OCI-LY7 (cell line): ENCODE data around the gene IAH1. TPM values are rescaled to one million over a fixed set of nuclear protein-coding genes. Genes with fewer than 3 reads are reported as not detected.
"Not testable (repeated sequence)": the region's sequence is repeated elsewhere in the genome, so short reads cannot be mapped to it uniquely, and the experiment has no call there.

Source experiments
- BruUV-seq: library from RNA; stranded (reverse); fragments of 400-500 nt; replicated peaks from 2 replicates; lab custom pipeline; 2021; lab: Mats Ljungman, UMichigan
- CTCF ChIA-PET: fragments of 300-600 bp; sonication (Branson Sonifier 250); formaldehyde crosslinking; loops from one replicate; lab custom pipeline; 2022; ENCODE audit warnings: antibody characterized with exemption; ENCODE audit not compliant: unreplicated experiment; lab: Charles Lee
- POLR2A ChIA-PET: fragments of 300-600 bp; sonication (Branson Sonifier 250); formaldehyde crosslinking; loops from one replicate; lab custom pipeline; 2022; ENCODE audit warnings: antibody characterized with exemption; lab: Charles Lee
- DNase-seq: peaks from one replicate; pipeline ENCODE4 v3.0.0-alpha.2; 2015; ENCODE audit warnings: low spot score
- H2AFZ ChIP-seq: fragments of 200-600 bp; sonication (generic), shearing (Covaris generic); 2 replicates; pipeline ENCODE4 v1.6.1; 2014; ENCODE audit warnings: mild to moderate bottlenecking, antibody characterized with exemption, low read length, moderate library complexity
- H3K27ac ChIP-seq: fragments of 200-600 bp; sonication (generic); 2 replicates; pipeline ENCODE4 v1.5.1; 2014; ENCODE audit warnings: mixed run types, low read depth, mild to moderate bottlenecking, moderate library complexity, low read length, inconsistent platforms; ENCODE audit not compliant: poor library complexity, severe bottlenecking
- H3K36me3 ChIP-seq: fragments of 200-600 bp; sonication (generic); 2 replicates; pipeline ENCODE4 v1.6.1; 2014; ENCODE audit warnings: mild to moderate bottlenecking, antibody characterized with exemption, low read length, moderate library complexity, mixed read lengths; ENCODE audit not compliant: insufficient read depth
- H3K4me1 ChIP-seq: fragments of 200-600 bp; sonication (generic); 2 replicates; pipeline ENCODE4 v1.5.1; 2014; ENCODE audit warnings: mild to moderate bottlenecking, low read length; ENCODE audit not compliant: insufficient read depth, poor library complexity, severe bottlenecking
- H3K4me2 ChIP-seq: fragments of 200-600 bp; sonication (generic); 2 replicates; pipeline ENCODE4 v1.6.1; 2014; ENCODE audit warnings: mild to moderate bottlenecking, low read length
- H3K4me3 ChIP-seq: fragments of 200-600 bp; sonication (generic); 2 replicates; pipeline ENCODE4 v1.5.1; 2014; ENCODE audit warnings: mild to moderate bottlenecking, low read depth, low read length; ENCODE audit not compliant: poor library complexity, severe bottlenecking
- H3K79me2 ChIP-seq: fragments of 200-600 bp; sonication (generic); 2 replicates; pipeline ENCODE4 v1.6.1; 2016; ENCODE audit warnings: low read depth, mild to moderate bottlenecking, low read length, moderate library complexity, mixed read lengths; ENCODE audit not compliant: insufficient read depth
- H3K9me2 ChIP-seq: fragments of 200-600 bp; sonication (generic); 2 replicates; pipeline ENCODE4 v1.6.1; 2016; ENCODE audit warnings: mild to moderate bottlenecking, low read length, mixed read lengths; ENCODE audit not compliant: insufficient read depth
- H3K9me3 ChIP-seq: fragments of 200-600 bp; sonication (generic); 2 replicates; pipeline ENCODE4 v1.6.1; 2014; ENCODE audit warnings: mild to moderate bottlenecking, mixed run types, low read length, mixed read lengths
- H4K20me1 ChIP-seq: fragments of 200-600 bp; sonication (generic); 2 replicates; pipeline ENCODE4 v1.6.1; 2014; ENCODE audit warnings: mild to moderate bottlenecking, antibody characterized with exemption, low read length, moderate library complexity, mixed read lengths; ENCODE audit not compliant: insufficient read depth
- EZH2phosphoT487 ChIP-seq: fragments of 200-600 bp; sonication (generic); IDR thresholded peaks from 2 replicates; pipeline ENCODE4 v1.6.1; 2018; ENCODE audit warnings: low read depth, borderline replicate concordance, mild to moderate bottlenecking, mixed run types, antibody characterized with exemption, low read length, moderate library complexity, mixed read lengths
- intact Hi-C: fragments of 100-400 bp; cut with micrococcal nuclease; formaldehyde crosslinking; loops from one replicate; pipeline ENCODE4 v1.10.0; 2022; ENCODE audit not compliant: unreplicated experiment
- total RNA-seq, 2 experiments: library from RNA; depleted of rRNA in 1 of 2; stranded (reverse); fragments of >200 nt in 1 of 2; shearing (Covaris generic) in 1 of 2; gene quantifications; 2 replicates each; pipeline ENCODE4 v1.2.3, GENCODE V29; 2014 to 2022
- TF ChIP-seq, protein P1 (sequence below): fragments of 200-600 bp; sonication (generic); conservative IDR thresholded peaks from 2 replicates; pipeline ENCODE4 v1.5.1; 2014; ENCODE audit warnings: mild to moderate bottlenecking, antibody characterized with exemption, low read length, moderate library complexity, mixed read lengths

Gene IAH1
- total RNA-seq, 2 experiments from 2014 or later, result 0.66 to 3.8 TPM

DNA sequence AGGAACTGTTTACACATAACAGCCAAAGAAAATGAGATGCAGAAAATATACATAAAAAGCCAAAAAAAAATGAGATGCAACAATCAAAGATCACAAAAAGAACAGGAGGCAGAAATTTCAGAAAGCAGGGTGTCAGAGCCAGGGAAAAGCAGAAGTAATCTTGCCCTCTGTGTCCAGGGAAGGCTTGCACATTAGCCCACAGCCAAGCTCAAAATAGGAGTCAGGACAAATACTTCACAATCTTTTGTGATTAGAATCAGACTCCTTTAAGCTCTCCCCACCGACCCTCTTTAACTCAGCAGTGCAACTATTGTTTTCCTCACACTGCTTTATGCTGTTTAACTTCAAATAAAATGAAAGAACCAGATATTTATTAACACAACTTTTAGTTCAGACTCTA, 34.6 kb downstream of the IAH1 start:
- POLR2A ChIA-PET, result interaction anchor here (0.7 to 1.0 kb wide), 6 partner anchors 9 to 459 kb away, joined by 3 to 4 read pairs (median 3); no protein-coding TSS in a partner anchor
- H3K9me3 ChIP-seq, result no peaks in the 10 kb centered on the region
- H3K79me2 ChIP-seq, result no peaks in the 10 kb centered on the region
- no peak for TF ChIP-seq EZH2phosphoT487
- TF ChIP-seq, protein P1, sequence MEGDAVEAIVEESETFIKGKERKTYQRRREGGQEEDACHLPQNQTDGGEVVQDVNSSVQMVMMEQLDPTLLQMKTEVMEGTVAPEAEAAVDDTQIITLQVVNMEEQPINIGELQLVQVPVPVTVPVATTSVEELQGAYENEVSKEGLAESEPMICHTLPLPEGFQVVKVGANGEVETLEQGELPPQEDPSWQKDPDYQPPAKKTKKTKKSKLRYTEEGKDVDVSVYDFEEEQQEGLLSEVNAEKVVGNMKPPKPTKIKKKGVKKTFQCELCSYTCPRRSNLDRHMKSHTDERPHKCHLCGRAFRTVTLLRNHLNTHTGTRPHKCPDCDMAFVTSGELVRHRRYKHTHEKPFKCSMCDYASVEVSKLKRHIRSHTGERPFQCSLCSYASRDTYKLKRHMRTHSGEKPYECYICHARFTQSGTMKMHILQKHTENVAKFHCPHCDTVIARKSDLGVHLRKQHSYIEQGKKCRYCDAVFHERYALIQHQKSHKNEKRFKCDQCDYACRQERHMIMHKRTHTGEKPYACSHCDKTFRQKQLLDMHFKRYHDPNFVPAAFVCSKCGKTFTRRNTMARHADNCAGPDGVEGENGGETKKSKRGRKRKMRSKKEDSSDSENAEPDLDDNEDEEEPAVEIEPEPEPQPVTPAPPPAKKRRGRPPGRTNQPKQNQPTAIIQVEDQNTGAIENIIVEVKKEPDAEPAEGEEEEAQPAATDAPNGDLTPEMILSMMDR, result no peak
- no peak overlapping the region for H3K27ac ChIP-seq
- DNase-seq, result no peak
- no peaks in the 10 kb centered on the region for H3K4me1 ChIP-seq
- no peak overlapping the region for H2AFZ ChIP-seq
- no TSS peak for BruUV-seq
- H3K9me2 ChIP-seq, result no peaks in the 10 kb centered on the region
- CTCF ChIA-PET, result no interaction called here
- H3K4me2 ChIP-seq, result no peak overlapping the region
- H3K36me3 ChIP-seq, result peaks cover 90% of the 10 kb centered on the region
- H4K20me1 ChIP-seq, result no peaks in the 10 kb centered on the region
- no peak overlapping the region for H3K4me3 ChIP-seq
- intact Hi-C loops, result no loop called here

DNA sequence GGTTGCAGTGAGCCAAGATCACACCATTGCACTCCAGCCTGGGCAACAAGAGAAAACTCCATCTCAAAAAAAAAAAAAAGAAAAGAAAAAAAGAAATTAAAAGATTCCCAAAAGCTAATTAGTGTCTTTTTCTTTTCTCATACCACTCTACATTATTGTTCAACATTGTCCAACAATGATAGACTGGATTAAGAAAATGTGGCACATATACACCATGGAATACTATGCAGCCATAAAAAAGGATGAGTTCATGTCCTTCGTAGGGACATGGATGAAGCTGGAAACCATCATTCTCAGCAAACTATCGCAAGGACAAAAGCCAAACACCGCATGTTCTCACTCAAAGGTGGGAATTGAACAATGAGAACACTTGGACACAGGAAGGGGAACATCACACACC, 39.6 kb downstream of the IAH1 start:
- H3K4me2 ChIP-seq, H2AFZ ChIP-seq, BruUV-seq, H3K9me2 ChIP-seq, H3K9me3 ChIP-seq, intact Hi-C loops, H3K79me2 ChIP-seq, H3K4me3 ChIP-seq, CTCF ChIA-PET, H3K4me1 ChIP-seq, H3K27ac ChIP-seq, H4K20me1 ChIP-seq, POLR2A ChIA-PET, DNase-seq: not testable (repeated sequence)
- H3K36me3 ChIP-seq, result peaks cover 88% of the 10 kb centered on the region

DNA sequence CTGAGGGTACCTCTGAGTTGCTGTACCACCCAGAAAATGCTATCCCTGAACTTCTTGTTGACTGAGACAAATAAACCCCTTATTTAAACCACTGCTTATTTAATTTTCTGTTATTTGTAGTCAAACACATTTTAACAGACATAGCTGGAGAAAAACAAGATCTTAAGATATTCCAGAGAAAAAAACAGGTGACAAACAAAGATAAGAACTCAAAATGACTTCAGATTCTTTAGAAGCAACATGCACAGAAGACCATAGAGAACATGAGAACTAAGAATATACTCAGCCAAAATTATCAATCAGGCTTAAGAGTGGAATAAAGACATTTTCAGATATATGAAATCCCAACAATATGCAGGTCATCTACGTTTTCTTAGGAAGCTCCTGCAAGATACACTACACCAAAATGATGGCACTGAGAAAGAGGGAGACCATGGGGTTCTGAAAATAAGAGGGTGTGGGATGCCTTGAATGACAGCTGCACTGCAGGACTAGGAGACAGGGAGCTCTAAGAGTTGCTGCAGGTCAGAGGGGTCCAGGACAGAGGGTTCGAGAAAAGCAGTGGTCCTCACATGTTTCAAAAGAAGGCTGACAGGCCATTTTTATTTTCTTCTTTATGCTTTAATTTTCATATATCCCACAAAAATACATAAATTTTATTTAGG, 42.9 kb downstream of the IAH1 start:
- intact Hi-C loops, result no loop called here
- Histone ChIP-seq H3K4me1 (no peaks in the 10 kb centered on the region), H3K36me3 (peaks cover 90% of the 10 kb centered on the region), H3K27ac (no peak overlapping the region), H3K9me2 (no peaks in the 10 kb centered on the region), H4K20me1 (no peaks in the 10 kb centered on the region), H2AFZ (no peak overlapping the region), H3K4me2 (no peak overlapping the region), H3K9me3 (no peaks in the 10 kb centered on the region), H3K79me2 (no peaks in the 10 kb centered on the region), H3K4me3 (no peak overlapping the region)
- no TSS peak for BruUV-seq
- ChIA-PET POLR2A (interaction anchor here (0.6 to 1.6 kb wide), 6 partner anchors 15 to 414 kb away, joined by 3 to 5 read pairs (median 3); no protein-coding TSS in a partner anchor), CTCF (no interaction called here)
- no peak for DNase-seq
- TF ChIP-seq EZH2phosphoT487, result no peak
- TF ChIP-seq, protein P1, result no peak
